Left forelimb (tissue), 1 donor: ENCODE results near the gene SLC4A4.

ENCODE experiments used
- DNase-seq: peaks from one replicate; pipeline ENCODE4 v3.0.0-alpha.2; 2018; ENCODE audit warnings: low spot score

SLC4A4 gene

DNA sequence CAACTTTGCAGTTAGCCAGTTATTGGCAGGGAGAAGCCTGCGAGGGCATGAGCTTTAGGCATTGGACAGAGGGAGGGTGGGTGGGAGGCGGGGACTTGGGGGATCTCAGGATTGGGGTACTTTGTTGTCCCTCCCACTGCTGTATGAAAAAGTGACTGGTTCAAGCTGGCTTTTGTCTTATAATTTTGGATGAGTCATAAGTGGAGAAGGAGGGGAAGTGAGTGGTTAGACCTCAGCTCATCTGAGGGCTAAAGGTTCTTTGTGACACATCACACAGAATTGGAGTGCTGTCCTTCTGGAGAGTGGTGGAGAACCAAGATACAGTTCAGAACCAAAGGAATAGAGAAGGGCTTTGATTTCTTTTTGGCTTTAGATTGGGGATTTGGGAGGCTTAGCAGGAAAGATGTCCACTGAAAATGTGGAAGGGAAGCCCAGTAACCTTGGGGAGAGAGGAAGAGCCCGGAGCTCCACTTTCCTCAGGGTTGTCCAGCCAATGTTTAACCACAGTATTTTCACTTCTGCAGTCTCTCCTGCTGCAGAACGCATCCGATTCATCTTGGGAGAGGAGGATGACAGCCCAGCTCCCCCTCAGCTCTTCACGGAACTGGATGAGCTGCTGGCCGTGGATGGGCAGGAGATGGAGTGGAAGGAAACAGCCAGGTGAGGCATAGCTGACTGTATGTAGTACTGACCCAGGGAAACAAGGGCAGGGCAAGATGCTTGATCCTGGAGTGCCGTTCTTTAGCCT is at the start of gene SLC4A4:
Gene SLC4A4 (plus strand): TSS at position 175 of the 748 bp plus-strand sequence.
- no peak for DNase-seq

DNA sequence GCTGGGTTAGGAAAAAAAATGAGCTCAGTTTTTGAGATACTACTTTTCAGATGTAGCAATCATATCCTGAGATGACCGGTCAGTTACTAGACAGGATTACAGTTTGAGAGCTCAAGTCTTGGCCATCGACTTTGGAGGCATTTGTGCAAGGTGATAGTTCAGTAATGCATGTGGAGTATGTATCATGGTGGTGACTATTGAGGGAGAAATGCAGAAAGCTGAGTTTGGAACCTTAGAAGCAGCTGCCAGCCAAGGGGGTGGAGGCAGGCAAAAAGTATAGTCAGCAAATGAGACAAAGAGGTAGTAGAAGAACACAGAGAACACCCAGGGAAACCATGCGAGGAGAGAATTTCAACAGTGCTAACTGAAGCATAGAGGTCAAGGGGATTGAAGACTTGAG is 48.7 kb upstream of the SLC4A4 start:
- no peak for DNase-seq

DNA sequence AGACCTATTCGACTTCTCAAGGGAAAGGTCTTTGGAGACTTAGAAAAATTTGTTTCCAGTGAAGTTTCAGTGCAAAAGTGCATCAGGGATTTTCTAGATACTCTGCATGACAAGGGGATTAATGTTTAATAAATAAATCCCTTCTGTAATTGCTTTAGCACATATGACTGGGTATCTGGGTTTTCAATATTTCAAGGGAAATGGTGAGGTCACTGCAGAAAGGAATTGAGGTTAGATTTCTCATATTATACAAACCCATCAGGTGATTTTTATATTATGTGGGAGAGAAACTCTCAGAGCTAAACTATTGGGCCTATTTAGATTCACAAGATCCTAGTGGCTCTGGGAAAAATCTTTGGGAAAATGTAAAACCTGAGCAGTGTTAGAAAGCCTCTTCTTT is 48.3 kb upstream of the SLC4A4 start:
- DNase-seq, result no peak

DNA sequence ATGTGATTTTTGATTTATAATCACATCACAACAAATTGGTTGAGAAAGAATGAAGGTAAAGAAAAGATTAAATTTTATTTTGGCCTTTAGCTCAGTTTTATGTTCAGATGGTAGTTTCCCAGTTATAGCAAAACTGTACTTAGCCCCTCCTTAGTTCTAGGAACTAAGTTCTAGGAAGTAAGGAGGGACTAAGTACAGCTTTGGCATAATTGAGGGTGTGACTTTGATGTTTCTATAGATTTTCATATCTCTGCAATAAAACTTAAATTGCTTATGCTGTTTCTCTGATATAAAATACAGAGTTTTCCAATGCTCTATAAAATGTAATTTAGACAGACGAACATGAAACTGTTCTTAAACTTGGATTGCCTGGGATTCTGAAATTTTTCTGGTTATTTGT is 46.6 kb upstream of the SLC4A4 start:
- no peak for DNase-seq

DNA sequence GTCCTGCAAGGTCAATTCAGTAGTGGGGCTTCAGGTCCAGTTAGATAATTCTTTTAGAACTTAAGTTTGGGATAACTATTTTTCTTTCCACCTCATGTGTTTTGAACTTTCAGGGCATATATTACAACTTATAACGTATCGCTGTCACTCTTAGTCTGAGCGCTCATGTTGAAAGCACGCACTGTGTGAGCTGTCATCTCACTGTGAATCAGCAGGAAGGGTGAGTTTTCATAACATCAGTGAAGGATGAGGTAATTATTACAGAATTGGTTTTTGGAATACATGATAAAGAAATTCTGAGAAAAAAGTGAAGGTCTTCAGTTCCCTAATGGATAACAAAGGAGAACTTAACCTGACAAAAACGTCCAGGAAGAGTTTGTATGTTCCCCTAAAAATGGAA is 45.1 kb upstream of the SLC4A4 start:
- no peak for DNase-seq

DNA sequence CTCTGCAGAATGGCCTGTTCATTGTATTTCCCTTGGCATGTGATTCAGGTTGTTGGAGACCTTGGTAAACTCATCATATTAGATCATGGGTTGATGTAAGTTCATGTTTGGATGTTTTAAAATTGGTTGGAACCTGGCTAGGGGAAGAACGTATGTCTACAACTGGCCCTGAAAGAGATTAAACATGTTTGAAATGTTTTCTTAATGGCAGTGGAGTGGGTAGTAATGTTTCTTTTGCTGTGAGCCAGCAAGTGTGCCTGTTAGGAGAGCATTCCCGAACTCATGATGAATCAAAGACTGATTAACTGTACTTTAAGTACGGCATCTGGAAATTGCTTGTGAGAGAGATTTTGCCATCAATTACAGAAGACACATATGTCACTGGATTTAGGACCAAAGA is 44.5 kb upstream of the SLC4A4 start:
- no peak for DNase-seq

DNA sequence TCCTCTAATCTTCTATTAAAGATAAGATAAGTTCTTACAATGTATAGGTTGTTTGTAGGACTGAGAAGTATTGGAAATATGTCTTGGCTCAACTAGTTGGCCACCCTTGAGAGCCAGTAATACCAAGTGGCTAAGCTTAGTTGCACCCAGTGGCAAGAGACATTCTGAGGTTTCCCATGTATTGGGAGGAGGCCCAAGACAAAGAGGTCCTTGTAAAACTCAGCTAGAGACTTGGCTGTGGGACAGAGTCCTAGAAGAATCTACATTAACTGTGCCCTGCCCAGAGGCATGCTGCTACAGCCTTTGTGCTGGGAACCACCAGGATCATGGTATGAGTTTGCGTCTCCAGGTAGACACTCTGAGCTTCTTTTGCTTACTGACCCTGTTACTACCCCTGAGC is 41.9 kb upstream of the SLC4A4 start:
- DNase-seq, result no peak

DNA sequence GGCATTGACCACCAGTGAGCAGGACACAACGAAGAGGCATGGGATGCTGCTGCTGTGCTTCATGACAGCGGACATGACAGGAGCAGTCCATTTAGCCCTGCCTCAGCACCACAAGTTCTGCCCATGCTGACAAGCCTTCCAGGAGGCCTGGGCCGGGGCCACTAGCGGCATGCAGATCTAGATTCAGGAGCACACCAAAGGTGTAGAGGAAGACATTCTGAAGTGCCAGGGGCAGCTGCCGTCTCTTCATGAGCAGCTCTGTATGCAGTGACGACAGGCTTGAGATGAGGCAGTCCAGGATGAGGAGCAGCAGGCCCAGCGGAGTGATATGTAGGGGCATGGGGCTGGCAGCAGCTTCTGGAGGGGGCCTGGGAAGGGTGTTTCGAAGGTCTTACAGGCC is 38.5 kb upstream of the SLC4A4 start:
- no peak for DNase-seq

DNA sequence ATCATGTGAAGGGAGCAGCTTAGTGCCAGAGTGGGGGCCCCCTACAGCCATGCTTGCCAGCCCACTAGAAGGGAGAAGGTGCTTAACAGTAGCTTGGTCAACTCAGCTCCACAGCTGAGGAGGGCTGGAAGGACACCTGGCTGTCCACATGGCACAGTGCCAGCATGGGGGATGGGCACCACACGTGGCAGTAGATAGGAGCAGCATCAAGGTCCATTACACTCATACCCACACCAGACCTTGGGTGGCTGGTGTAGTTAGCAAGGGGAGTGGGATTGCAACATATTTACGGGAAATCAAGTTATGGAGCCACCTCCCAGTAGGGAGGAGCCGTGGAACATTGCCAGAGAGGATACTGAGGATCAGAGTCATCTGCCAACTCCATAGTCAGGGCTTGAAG is 37.9 kb upstream of the SLC4A4 start:
- no peak for DNase-seq

DNA sequence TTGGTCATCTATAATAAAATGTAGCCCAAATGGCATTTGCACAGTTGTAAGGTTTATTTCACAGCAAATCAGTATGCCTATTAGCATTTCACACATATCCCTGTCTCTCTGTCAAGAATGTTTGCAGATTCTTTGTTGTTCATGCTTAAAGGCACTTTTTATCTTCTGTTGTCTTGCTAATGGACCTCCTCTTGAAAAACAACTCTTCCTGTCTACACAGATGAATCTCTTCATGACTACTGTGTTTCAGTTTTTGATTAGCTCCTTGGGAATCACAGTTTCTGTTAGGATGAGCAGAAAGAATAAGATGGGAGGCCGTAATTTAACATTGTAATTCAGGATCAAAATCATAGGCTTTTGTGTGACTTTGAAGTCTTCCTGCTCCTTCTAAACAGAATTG is 35.5 kb upstream of the SLC4A4 start:
- no peak for DNase-seq

DNA sequence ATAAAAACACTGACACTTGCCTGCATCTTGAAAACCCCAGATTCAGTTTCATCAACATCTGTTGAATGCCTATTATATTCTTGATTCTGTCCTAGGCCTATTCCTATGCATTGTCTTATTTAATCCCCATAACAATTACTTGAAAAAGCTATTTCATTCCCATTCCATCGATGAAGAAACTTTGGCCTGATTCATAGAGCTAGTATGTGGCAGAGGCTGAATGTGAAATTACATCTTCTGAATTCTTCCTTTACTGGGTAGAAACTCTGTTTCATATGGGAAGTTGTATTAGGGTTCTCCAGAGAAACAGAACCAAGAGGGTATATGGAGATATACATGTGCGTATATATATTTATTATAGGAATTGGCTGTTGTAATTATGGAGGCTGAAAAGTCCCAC is 35.0 kb upstream of the SLC4A4 start:
- DNase-seq, result no peak

DNA sequence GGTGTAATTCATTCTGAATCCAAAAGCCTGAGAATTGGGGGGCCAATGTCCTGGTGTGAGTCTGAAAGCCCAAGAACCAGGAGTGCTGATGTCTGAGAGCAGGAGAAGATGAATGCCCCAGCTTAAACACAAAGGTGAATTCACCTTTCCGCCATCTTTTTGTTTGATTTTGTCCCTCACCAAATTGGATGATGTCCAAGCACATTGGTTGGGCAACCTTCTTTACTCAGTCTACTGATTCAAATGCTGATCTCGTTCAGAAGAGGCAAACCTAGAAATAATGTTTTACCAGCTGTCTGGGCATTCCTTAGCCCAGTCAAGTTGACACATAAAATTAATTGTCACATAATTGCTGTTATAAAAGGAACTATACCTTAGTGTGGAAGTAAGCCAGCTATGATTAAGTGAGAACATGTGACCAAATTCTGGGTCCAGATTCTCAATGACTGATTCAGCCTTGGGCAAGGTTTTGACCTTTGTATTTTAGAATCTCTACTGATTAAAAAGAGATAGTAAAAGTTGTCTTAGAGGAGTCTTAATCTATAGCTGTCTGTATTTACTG is 34.5 kb upstream of the SLC4A4 start:
- no peak for DNase-seq

DNA sequence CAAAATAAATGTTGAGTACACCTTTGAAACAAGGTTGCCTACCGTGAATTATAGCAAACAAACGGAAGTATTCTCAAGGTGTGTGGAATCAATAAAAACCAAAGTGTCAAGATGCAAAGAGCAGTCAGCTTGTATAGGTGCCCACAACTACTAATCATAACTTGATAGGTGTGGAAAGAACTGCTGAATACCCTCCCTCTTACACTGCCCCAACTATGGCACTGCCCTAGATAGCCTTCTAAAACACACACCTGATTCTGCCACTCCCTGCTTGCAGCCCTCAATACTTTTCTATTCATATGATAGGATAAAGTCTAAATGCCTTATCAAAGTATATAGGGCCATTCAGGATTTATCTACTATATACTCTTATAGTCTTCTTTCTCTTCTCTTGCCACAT is 31.1 kb upstream of the SLC4A4 start:
- DNase-seq, result no peak

DNA sequence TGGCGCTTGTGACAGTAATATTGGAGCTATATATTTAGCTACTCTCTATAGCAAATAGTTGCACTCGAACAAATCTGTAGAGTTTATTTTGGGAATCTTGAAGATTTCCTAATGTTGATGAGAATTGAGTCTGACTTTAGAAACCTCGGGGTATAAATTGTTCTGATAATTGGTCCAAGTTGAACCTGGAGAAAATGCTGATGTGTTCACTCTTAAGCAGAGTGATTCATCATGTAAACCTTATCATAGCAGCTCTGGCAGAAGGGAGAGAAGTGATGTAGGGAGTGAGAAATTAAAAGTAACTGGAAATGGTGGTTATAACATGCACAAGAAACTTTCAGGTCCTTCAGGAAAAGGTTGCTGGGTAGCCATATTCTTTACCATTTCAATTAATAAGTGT is 16.4 kb upstream of the SLC4A4 start:
- DNase-seq, result no peak

DNA sequence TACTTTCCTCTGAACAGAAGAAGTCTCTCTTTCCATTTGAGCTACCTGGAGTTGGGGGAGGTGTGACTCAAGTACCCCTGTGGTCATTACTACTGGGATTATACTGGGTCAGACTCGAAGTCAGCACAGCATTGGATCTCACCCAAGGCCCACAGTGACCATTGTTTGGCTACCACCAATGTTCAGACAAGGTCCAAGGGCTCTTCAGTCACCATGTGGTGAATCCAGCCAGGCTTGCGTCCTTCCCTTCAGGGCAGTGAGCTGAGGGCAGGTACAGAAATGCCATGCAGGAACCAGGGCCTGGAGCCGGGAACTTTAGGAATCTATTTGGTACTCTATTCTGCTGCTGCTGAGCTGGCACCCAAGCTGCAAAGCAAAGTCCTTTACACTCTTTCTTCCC is 5.5 kb upstream of the SLC4A4 start:
- no peak for DNase-seq

DNA sequence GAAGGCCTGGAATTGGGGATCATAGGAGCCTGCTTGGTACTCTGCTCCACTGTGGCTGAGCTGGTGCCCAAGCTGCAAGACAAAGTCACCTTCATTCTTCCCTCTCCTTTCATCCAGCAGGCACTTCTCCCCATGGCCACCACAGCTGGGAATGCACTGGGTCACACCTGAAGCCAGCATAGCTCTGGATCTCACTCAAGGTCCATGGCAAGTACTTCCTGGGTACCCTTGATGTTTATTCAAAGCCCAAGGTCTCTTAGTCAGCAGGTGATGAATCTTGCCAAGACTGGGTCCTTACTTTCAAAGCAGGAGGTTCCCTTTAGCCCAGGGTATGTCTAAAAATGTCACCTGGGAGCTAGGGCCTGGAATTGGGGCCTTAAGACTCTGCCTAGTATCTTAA is 4.9 kb upstream of the SLC4A4 start:
- no peak for DNase-seq

DNA sequence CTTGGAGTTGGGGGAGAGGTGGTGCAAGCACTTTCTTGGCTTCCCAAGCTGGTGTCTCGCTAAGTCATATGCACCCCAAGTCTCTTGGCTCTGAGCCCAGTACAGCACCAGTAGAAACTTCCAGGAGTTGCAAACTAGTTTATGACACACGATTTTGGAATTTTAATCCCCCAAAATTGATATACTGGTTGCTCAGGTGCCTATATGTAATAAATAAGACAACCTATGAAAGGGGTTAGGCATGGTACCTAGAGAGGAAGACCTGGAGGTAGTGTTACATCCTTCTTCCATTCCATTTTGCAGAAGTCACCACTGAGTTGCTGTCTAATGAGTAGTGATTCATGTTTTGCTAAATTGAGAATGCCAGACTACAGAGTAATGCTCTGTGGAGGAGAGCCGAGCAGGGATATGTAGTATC is 4.3 kb upstream of the SLC4A4 start:
- DNase-seq, result no peak

DNA sequence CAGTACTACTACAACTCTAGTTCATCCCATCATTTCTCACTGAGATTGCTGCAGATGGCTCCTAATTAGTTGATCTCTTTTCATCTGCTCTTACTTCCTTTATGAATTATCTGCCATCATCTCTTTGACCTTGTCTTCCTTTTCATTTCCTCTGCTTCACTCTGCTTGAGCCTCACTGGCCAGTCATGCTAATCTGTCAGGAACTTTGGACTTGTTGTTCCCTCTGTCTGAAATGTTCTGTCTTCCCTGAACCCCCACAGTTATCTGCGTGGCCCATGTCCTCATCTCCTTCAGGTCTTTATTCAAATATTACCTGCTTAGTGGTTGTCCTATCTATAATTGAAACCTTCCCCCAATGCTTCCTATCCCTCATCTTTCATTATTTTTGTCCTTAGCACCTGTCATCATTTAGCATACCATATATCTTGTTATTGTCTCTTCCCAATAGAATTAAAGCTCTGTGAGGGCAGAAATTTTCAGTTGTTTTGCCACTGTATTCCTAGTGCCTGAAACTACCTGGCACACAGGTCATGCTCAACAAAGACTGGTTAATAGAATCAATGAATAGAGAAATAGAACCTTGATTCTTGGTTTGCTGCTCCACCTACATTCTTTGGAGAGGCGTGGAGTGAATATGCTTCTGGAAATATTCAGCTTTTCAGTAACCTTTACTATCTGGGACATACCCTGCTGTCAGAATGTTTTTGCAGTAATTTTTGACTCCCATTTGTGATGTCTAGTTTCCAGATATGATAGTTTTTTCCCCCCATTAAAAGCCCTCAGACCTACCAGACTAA is 5.0 kb downstream of the SLC4A4 start:
- DNase-seq, result no peak

DNA sequence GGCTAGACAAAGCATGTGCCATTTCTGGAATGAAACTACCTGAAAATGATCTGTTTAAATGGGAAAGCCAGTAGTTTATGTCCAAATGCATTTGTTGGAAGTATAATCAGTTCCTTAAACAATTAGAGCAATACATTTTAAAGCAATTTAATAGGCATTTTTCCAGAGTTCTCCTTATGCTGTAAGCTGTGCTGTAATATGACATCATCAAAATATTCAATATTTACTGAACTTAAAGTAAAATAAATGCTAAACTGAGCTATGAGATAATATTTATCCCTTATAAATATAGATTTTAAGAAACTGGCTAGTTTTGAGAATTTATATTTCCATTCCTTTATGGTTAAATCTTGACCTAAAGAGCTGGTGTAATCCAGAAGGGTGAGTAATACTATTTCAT is 7.9 kb downstream of the SLC4A4 start:
- no peak for DNase-seq

DNA sequence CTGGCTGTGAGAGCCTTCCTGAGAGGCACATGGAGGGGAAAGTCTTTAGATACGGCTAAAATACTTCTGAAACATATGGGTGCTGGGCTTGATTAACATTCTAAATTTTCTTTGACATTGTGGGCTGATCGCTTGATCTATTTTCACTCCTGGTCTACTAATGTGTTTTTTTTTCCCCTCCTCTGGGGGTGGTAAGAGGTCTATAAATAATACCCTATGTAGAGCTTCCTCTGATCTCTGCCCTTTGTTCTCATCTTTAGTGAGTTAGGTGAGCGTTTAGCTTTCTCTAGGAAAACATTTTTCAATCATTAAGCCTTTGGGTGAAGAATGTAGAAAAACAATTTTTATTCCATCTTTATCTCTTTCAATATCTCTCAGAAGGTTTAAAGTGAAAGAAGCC is 9.8 kb downstream of the SLC4A4 start:
- no peak for DNase-seq

DNA sequence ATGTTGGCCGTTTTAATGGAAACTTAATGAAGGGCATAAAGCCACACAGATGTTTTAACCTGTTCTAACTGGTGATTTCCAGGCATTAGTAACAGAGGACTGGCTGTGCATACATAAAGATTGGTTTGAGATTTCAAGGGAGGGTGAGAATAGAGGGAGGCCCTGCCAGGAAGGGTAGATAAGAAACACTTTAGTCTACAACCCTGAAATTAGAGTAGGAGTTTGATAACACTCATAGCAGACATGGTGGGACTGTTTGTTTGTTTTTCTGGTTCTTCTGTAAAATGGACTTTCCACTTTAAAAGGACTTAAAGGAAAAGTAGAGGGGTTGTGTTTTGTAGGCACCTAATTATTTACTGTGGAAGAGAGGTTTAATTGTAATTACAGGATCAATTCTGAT is 16.2 kb downstream of the SLC4A4 start:
- DNase-seq, result no peak

DNA sequence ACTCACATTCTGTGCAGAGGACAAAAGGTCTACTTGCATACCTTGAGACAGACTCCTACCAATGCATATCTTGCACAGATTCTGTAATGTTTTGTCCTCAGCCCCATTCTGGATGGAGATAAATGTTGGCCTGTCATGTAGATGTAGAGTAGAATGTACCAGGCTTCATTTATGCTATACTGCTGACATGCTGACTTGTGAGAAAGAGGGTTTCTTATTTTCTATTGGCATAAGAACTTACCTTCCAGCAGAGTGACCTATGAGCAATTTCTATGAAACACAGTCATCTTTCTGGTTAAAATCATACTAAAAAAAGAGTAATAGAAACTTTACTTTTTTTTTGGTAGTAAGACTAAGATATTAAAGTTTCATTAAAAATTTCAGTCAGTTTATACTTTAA is 17.2 kb downstream of the SLC4A4 start:
- no peak for DNase-seq

DNA sequence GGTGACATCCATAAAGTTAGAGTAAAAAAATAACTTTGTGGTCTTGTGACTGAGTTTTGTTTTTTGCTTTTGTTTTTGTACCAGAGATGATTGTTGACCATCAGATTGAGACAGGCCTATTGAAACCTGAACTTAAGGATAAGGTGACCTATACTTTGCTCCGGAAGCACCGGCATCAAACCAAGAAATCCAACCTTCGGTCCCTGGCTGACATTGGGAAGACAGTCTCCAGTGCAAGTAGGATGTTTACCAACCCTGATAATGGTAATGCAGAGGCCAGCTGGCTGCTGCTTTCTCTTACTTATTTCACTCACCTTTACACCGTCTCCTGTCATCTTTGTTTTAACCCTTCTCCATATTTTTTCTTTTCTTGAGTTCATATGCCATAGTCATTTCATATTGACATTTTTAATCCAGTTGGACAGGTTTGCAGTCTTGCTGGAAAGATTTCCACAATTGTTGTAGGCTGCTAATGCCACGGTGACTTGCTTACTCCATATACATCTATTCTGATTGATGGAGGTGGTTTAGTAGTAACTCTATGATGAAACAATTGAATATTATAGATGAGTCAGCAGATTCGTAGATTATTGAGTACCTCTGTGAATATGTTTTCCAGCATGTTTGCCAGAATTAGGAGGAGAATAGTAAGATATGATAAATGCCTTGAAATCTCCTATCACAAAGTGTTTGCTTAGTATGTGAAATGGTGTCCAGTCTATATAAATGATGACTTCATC is 18.3 kb downstream of the SLC4A4 start:
- DNase-seq, result no peak
